Heart left ventricle (tissue), 16 donors: ENCODE data around the gene PDE6A. TPM values are rescaled to one million over a fixed set of nuclear protein-coding genes. Genes with fewer than 3 reads are reported as not detected.

Experiments
- ATAC-seq, 4 donors: fragments of 200-7000 bp; cut with Tn5 transposase; one replicate each; pipeline ENCODE4 v1.9.1; 2020 to 2022; ENCODE audit warnings: moderate library complexity in 4 of 4, mild to moderate bottlenecking in 3 of 4, moderate number of reproducible peaks in 1 of 4
- DNase-seq, 5 donors: peaks; one replicate each; pipeline ENCODE4 v3.0.0-alpha.2; 2020
- H3K27ac ChIP-seq, 12 donors: fragments of 200-600 bp; sonication (generic) in 4 of 12; one replicate each; pipeline versions ENCODE4 v1.5.0 to v1.8.0; 2016 to 2022; ENCODE audit warnings: mild to moderate bottlenecking in 2 of 12
- H3K27me3 ChIP-seq, 9 donors: fragments of 200-600 bp; sonication (generic) in 2 of 9; one replicate each; pipeline versions ENCODE4 v1.5.1 to v1.8.0; 2016 to 2022; ENCODE audit warnings: mild to moderate bottlenecking in 3 of 9
- H3K36me3 ChIP-seq, 9 donors: fragments of 200-600 bp; sonication (generic) in 2 of 9; one replicate each; pipeline versions ENCODE4 v1.5.0 to v1.8.0; 2018 to 2022; ENCODE audit warnings: mild to moderate bottlenecking in 2 of 9
- H3K4me1 ChIP-seq, 12 donors: fragments of 200-600 bp; sonication (generic) in 4 of 12; one replicate each; pipeline versions ENCODE4 v1.5.0 to v1.8.0; 2016 to 2022; ENCODE audit warnings: mild to moderate bottlenecking in 3 of 12
- H3K4me3 ChIP-seq, 12 donors: fragments of 200-600 bp; sonication (generic) in 4 of 12; one replicate each; pipeline versions ENCODE4 v1.5.0 to v1.8.0; 2017 to 2022; ENCODE audit warnings: mild to moderate bottlenecking in 9 of 12, moderate library complexity in 4 of 12
- H3K9me3 ChIP-seq, 12 donors: fragments of 200-600 bp; sonication (generic) in 4 of 12; one replicate each; pipeline versions ENCODE4 v1.5.0 to v1.8.0; 2016 to 2022; ENCODE audit warnings: mild to moderate bottlenecking in 1 of 12
- POLR2A ChIP-seq, 2 donors: fragments of 450-650 bp; IDR thresholded peaks; one replicate each; pipeline ENCODE4 v1.6.1; 2017; ENCODE audit warnings: antibody characterized with exemption in 2 of 2, mild to moderate bottlenecking in 2 of 2, moderate library complexity in 2 of 2
- WGBS, 4 donors: extraction: QIAGEN DNeasy Blood & Tissue Kit in 2 of 4; methylation state at CpG; one replicate each; pipeline versions ENCODE4 v1.1.5 to v1.1.7; 2013 to 2018; 5-methylcytosine and 5-hydroxymethylcytosine counted together
- intact Hi-C, 10 donors: fragments of 100-400 bp; cut with DNase I; formaldehyde crosslinking; loops; one replicate each; pipeline versions ENCODE4 v1.11.1 to v1.14.2; 2022
- polyA plus RNA-seq, 2 donors: library from polyadenylated mRNA; stranded (reverse); fragments of 200-250 nt; gene quantifications; one replicate each; pipeline ENCODE4 v1.2.3, GENCODE V29; 2013
- total RNA-seq, 9 donors: library from RNA; depleted of rRNA in 2 of 9; stranded (reverse); fragments of >200 nt in 2 of 9; fragmentation: NEBNext Ultra II Directional in 3 of 9; extraction: Animal tissue kit (Norgen Biotek cat#: 25700) in 3 of 9; gene quantifications; one replicate each; pipeline versions ENCODE4 v1.1.0 to v1.2.4, GENCODE V29; 2016 to 2023
- TF ChIP-seq, protein P1 (sequence below), 12 donors: fragments of 200-600 bp; sonication (generic) in 4 of 12; IDR thresholded peaks; one replicate each; pipeline versions ENCODE4 v1.5.0 to v1.8.0; 2018 to 2022; ENCODE audit warnings: antibody characterized with exemption in 12 of 12, mild to moderate bottlenecking in 5 of 12
- donor health status: ischemic (EF 13 %, LVEDD 7.1; RV severe dilation, severe dysfunction).
- donor health status: healthy with polysubstance abuse.
- donor health status: DM: no; HTN: yes; CAD: no.
- donor health status: DM: no; HTN: no; CAD: no.
- donor health status: ischemic (EF 25% LVEDD 6.9; RV normal size, moderate dysfunction).
- donor health status: ischemic (EF 25% LVEDD 5.7; RV mildly dilated, moderate dysfunction).
- donor health status: healthy.
- donor health status: DM: yes; HTN: yes; CAD: no.
- donor health status: ischemic (EF 35%, LVEDD 5.7; RV mildly dilated, moderate dysfunction).
- donor health status: nonischemic (EF 11% LVEDD 7.7; RV severe dilation, severe dysfunction).
- donor health status: DM: yes; HTN: yes; CAD: no.
- donor health status: PGD.
- donor health status: ischemic (EF 29% LVEDD 5.4; RV normal size, mild dysfunction).
- donor health status: nonischemic (EF 23%, LVEDD 6.1; RV moderate dilation, normal function).

The PDE6A gene
- total and polyA plus RNA-seq, 11 donors, result 0.04 to 0.35 (median 0.11) TPM; not detected in 1

DNA sequence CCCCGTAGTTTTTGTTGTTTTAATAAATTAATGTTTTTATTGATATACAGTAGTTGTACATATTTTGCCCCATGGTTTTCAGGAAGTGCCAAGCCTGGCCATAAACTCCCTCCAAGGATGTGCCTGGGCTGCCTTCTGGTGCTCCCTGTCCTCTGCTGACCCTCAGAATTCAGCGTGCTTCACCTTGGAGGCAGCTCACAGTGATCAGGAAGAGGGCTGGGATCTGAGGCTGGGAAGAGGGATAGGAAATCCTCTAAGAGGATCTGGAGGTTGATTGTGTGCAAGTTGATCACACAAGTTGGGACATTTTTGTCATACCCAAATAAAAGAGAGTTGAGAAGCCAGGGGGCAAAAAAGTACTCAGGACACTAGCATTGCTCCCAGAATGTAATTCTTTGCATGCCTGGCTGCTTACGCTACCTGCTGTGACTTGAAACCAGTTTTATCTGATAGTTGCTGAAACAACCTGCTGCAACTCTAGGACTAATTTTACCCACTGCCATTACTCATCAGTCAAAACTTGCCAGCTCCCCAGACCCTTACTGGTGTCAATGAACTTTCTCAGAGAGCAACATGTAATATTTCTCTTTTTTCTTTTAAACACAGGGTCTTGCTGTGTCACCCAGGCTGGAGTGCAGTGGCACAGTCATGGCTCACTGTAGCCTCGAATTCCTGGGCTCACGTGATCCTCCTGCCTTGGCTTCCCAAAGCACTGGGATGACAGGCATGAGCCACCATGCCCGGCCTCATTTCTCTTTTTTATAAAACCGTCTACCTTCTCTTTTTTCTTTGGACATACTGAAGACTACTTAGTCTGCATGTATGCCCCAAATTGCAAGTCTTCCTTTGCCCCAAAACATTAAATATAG lies 29.0 kb downstream of the PDE6A start:
- ATAC-seq, result peak in 1 of 4 donors; percentile 67
- 83 to 92% (median 88%) methylated on average over 7 of the region's 7 CpGs for WGBS, 4 donors
- intact Hi-C loops, result no loop called here

GRCh38 chr5:149913436-149914419 lies 30.9 kb downstream of the PDE6A start:
- 73 to 89% (median 83%) methylated on average over 7 of the region's 7 CpGs for WGBS, 4 donors
- Histone ChIP-seq H3K27ac (no peak overlapping the region), H3K27me3 (no peaks in the 10 kb centered on the region), H3K9me3 (no peaks in the 10 kb centered on the region), H3K4me1 (peaks cover 0 to 3% (median 0%) of the 10 kb centered on the region in 12 donors), H3K4me3 (no peak overlapping the region), H3K36me3 (no peaks in the 10 kb centered on the region)
- intact Hi-C loops, result no loop called here
- TF ChIP-seq POLR2A (IDR thresholded peaks at IDR 0.05), result no peak
- TF ChIP-seq, protein P1, sequence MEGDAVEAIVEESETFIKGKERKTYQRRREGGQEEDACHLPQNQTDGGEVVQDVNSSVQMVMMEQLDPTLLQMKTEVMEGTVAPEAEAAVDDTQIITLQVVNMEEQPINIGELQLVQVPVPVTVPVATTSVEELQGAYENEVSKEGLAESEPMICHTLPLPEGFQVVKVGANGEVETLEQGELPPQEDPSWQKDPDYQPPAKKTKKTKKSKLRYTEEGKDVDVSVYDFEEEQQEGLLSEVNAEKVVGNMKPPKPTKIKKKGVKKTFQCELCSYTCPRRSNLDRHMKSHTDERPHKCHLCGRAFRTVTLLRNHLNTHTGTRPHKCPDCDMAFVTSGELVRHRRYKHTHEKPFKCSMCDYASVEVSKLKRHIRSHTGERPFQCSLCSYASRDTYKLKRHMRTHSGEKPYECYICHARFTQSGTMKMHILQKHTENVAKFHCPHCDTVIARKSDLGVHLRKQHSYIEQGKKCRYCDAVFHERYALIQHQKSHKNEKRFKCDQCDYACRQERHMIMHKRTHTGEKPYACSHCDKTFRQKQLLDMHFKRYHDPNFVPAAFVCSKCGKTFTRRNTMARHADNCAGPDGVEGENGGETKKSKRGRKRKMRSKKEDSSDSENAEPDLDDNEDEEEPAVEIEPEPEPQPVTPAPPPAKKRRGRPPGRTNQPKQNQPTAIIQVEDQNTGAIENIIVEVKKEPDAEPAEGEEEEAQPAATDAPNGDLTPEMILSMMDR (IDR thresholded peaks at IDR 0.05), result no peak
- DNase-seq (no peak), ATAC-seq (no peak)

More for the DNA sequence above, 29.0 kb downstream of the PDE6A start:
- Histone ChIP-seq H3K4me1 (peaks cover 0 to 3% (median 0%) of the 10 kb centered on the region in 12 donors), H3K4me3 (no peak overlapping the region), H3K27me3 (no peaks in the 10 kb centered on the region), H3K9me3 (no peaks in the 10 kb centered on the region), H3K27ac (no peak overlapping the region), H3K36me3 (no peaks in the 10 kb centered on the region)
- no peak for TF ChIP-seq POLR2A (IDR thresholded peaks at IDR 0.05)
- TF ChIP-seq, protein P1 (IDR thresholded peaks at IDR 0.05), result no peak
- DNase-seq, result no peak

- Histone ChIP-seq H3K27me3 (no peaks in the 10 kb centered on the region), H3K4me3 (no peak overlapping the region), H3K4me1 (peaks cover 0 to 3% (median 0%) of the 10 kb centered on the region in 12 donors), H3K9me3 (no peaks in the 10 kb centered on the region), H3K36me3 (no peaks in the 10 kb centered on the region), H3K27ac (no peak overlapping the region)
- 84 to 92% (median 91%) methylated on average over 3 of the region's 3 CpGs for WGBS, 4 donors
- ATAC-seq (no peak), DNase-seq (no peak)
- TF ChIP-seq, protein P1 (IDR thresholded peaks at IDR 0.05), result no peak
- TF ChIP-seq POLR2A (IDR thresholded peaks at IDR 0.05), result no peak
- intact Hi-C loops, result no loop called here
These were observed 32.2 kb downstream of the PDE6A start for GRCh38 chr5:149912226-149912871.
